Endodermal cell (in vitro differentiated cells): Measurements from ENCODE around the gene PEAR1. TPM values are rescaled to one million over a fixed set of nuclear protein-coding genes. Genes with fewer than 3 reads are reported as not detected.

ENCODE experiments used
- DNase-seq: peaks from one replicate; pipeline ENCODE4 v3.0.0-alpha.2; 2017
- H3K27ac ChIP-seq: 2 replicates; pipeline ENCODE4 v1.5.1; 2013; ENCODE audit warnings: mild to moderate bottlenecking, low read depth, low read length, moderate library complexity
- H3K27me3 ChIP-seq: 2 replicates; pipeline ENCODE4 v1.6.1; 2013; ENCODE audit warnings: mild to moderate bottlenecking, low read length, moderate library complexity; ENCODE audit not compliant: insufficient read depth, control insufficient read depth, poor library complexity, severe bottlenecking
- H3K36me3 ChIP-seq: 2 replicates; pipeline ENCODE4 v1.7.0; 2013; ENCODE audit warnings: mild to moderate bottlenecking, low read length, moderate library complexity; ENCODE audit not compliant: control insufficient read depth, insufficient read depth
- H3K4me1 ChIP-seq: one replicate; pipeline ENCODE4 v1.7.0; 2013; ENCODE audit warnings: low read length; ENCODE audit not compliant: control insufficient read depth, insufficient read depth
- H3K4me3 ChIP-seq: 2 replicates; pipeline ENCODE4 v1.5.1; 2013; ENCODE audit warnings: mild to moderate bottlenecking, low read length, moderate library complexity
- H3K9ac ChIP-seq: 2 replicates; pipeline ENCODE4 v1.6.1; 2013; ENCODE audit warnings: mild to moderate bottlenecking, low read length, moderate library complexity; ENCODE audit not compliant: poor library complexity, severe bottlenecking; ENCODE audit errors: extremely low read depth
- H3K9me3 ChIP-seq: 2 replicates; pipeline ENCODE4 v1.6.1; 2013; ENCODE audit warnings: mild to moderate bottlenecking, low read length, moderate library complexity; ENCODE audit not compliant: control insufficient read depth
- H3K27ac Mint-ChIP-seq: 2 replicates; pipeline ENCODE4 v1.8.0; 2020; ENCODE audit warnings: mixed read lengths
- H3K27me3 Mint-ChIP-seq: 2 replicates; pipeline ENCODE4 v1.8.0; 2021; ENCODE audit warnings: mild to moderate bottlenecking, mixed read lengths; ENCODE audit not compliant: insufficient read depth
- H3K36me3 Mint-ChIP-seq: 2 replicates; pipeline ENCODE4 v1.8.0; 2020; ENCODE audit warnings: low read depth, mixed read lengths
- H3K4me1 Mint-ChIP-seq: 2 replicates; pipeline ENCODE4 v1.8.0; 2020; ENCODE audit warnings: mixed read lengths
- H3K4me3 Mint-ChIP-seq: 2 replicates; pipeline ENCODE4 v1.8.0; 2020; ENCODE audit warnings: mild to moderate bottlenecking, moderate library complexity, mixed read lengths
- H3K9me3 Mint-ChIP-seq: 2 replicates; pipeline ENCODE4 v1.8.0; 2020; ENCODE audit warnings: mild to moderate bottlenecking, mixed read lengths
- CTCF ChIP-seq: fragments of 200-600 bp; sonication (generic); conservative IDR thresholded peaks from 2 replicates; pipeline ENCODE4 v1.5.0; 2021; ENCODE audit warnings: antibody characterized with exemption, mild to moderate bottlenecking
- WGBS, 2 experiments: methylation state at CpG; one replicate each; pipeline versions ENCODE4 v1.1.5 to v1.1.7; 2013; ENCODE audit warnings: missing lambda C conversion rate in 2 of 2, mixed read lengths in 1 of 2; ENCODE audit not compliant: insufficient coverage in 1 of 2, insufficient read length in 1 of 2; 5-methylcytosine and 5-hydroxymethylcytosine counted together
- long read RNA-seq, 4 experiments: library from polyadenylated mRNA in 2 of 4; library from RNA in 1 of 4; library from capped mRNA in 1 of 4; stranded (forward) in 3 of 4; unstranded in 1 of 4; transcript quantifications; one replicate each; pipeline ENCODE4 v2.0.0, GENCODE V29; 2020 to 2021; ENCODE audit warnings: inconsistent platforms in 1 of 4
- polyA plus RNA-seq, 2 experiments: library from polyadenylated mRNA; stranded (reverse); fragments of 50-300 nt; gene quantifications; one replicate each; pipeline ENCODE4 v1.2.3, GENCODE V29; 2013
- total RNA-seq, 2 donors: library from RNA; stranded (reverse); fragmentation: NEBNext Ultra II Directional in 1 of 2; extraction: Animal tissue kit (Norgen Biotek cat#: 25700) in 1 of 2; gene quantifications; 2 replicates in 1 of 2; 3 replicates in 1 of 2; pipeline ENCODE4 v1.2.1, GENCODE V29; 2021

Gene PEAR1
- under 1 TPM; 0.29 to 0.53 TPM for total RNA-seq
- polyA plus RNA-seq (2013, experiment 1 of 2) = 2.1 TPM
- polyA plus RNA-seq (2013, experiment 2 of 2) = 2.3 TPM
- long read RNA-seq, experiment 1 = 0 reads
- long read RNA-seq, experiment 2, partial matches to known transcripts = 0 of 1 reads
- long read RNA-seq, experiment 2, other reads (novel, unspliced or antisense) = 1 of 1 reads
- long read RNA-seq, experiment 3 = 0 reads
- long read RNA-seq, experiment 4 = 0 reads

- peak; percentile 85 for DNase-seq
- Mint-ChIP-seq H3K9me3 (no peaks in the 10 kb centered on the region), H3K4me1 (peaks cover 4% of the 10 kb centered on the region), H3K27me3 (peaks cover 51% of the 10 kb centered on the region), H3K36me3 (no peaks in the 10 kb centered on the region), H3K4me3 (peak within 1 kb of the TSS; percentile 44), H3K27ac (no peak within 1 kb of the TSS)
- H3K36me3 ChIP-seq = no peaks in the 10 kb centered on the region
- WGBS, 2 experiments = 27 to 40% methylated on average over 29 to 60 of the region's 60 CpGs
- peaks cover 41% of the 10 kb centered on the region for H3K27me3 ChIP-seq
- peak; percentile 65 for TF ChIP-seq CTCF
- no peak within 1 kb of the TSS for H3K9ac ChIP-seq
- no peak within 1 kb of the TSS for H3K27ac ChIP-seq
- no peaks in the 10 kb centered on the region for H3K9me3 ChIP-seq
- no peaks in the 10 kb centered on the region for H3K4me1 ChIP-seq
- no peak within 1 kb of the TSS for H3K4me3 ChIP-seq
Observed at GRCh38 chr1:156893048-156893953, at the start of gene PEAR1. Gene PEAR1, plus strand, starts transcription at chr1:156893718. Its CDS starts 10,209 bp downstream, at chr1:156903927.

GRCh38 chr1:156844102-156844501, 49.4 kb upstream of the PEAR1 start:
- H3K27ac Mint-ChIP-seq = no peak overlapping the region
- peaks cover 93% of the 10 kb centered on the region for H3K27me3 Mint-ChIP-seq
- H3K9me3 Mint-ChIP-seq = no peaks in the 10 kb centered on the region
- no peaks in the 10 kb centered on the region for H3K36me3 Mint-ChIP-seq
- H3K27me3 ChIP-seq = peaks cover 78% of the 10 kb centered on the region
- no peak for DNase-seq
- H3K36me3 ChIP-seq = no peaks in the 10 kb centered on the region
- no peak overlapping the region for H3K4me3 Mint-ChIP-seq
- H3K9me3 ChIP-seq = no peaks in the 10 kb centered on the region
- no peak overlapping the region for H3K27ac ChIP-seq
- H3K4me3 ChIP-seq = no peak overlapping the region
- H3K4me1 ChIP-seq = no peaks in the 10 kb centered on the region
- peak; percentile 36 for TF ChIP-seq CTCF
- WGBS, 2 experiments = 74 to 80% methylated on average over 4 to 6 of the region's 6 CpGs
- H3K9ac ChIP-seq = no peak overlapping the region
- H3K4me1 Mint-ChIP-seq = peaks cover 12% of the 10 kb centered on the region

- H3K9ac ChIP-seq = no peak overlapping the region
- TF ChIP-seq CTCF = no peak
- H3K4me1 ChIP-seq = no peaks in the 10 kb centered on the region
- no peak for DNase-seq
- no peaks in the 10 kb centered on the region for H3K36me3 ChIP-seq
- peaks cover 96% of the 10 kb centered on the region for H3K27me3 Mint-ChIP-seq
- no peak overlapping the region for H3K4me3 ChIP-seq
- H3K36me3 Mint-ChIP-seq = no peaks in the 10 kb centered on the region
- no peak overlapping the region for H3K27ac Mint-ChIP-seq
- 62 to 67% methylated on average over 11 to 14 of the region's 14 CpGs for WGBS, 2 experiments
- H3K9me3 ChIP-seq = no peaks in the 10 kb centered on the region
- peak overlapping the region; percentile 38 for H3K4me3 Mint-ChIP-seq
- H3K27me3 ChIP-seq = peaks cover 83% of the 10 kb centered on the region
- peaks cover 12% of the 10 kb centered on the region for H3K4me1 Mint-ChIP-seq
- H3K9me3 Mint-ChIP-seq = no peaks in the 10 kb centered on the region
- no peak overlapping the region for H3K27ac ChIP-seq
Observed at GRCh38 chr1:156844638-156845037, 48.9 kb upstream of the PEAR1 start.
